NCI-H446 (cell line): Measurements from ENCODE around the gene ZFP64.
"Not testable (repeated sequence)": the region's sequence is repeated elsewhere in the genome, so short reads cannot be mapped to it uniquely, and the experiment has no call there.

Experiments used
- DNase-seq, 2 experiments: peaks; one replicate each; lab custom pipeline; 2025; lab: John Stamatoyannopoulos, UW

Gene ZFP64

GRCh38 chr20:52201395-52201794, 9.8 kb upstream of the ZFP64 start:
- DNase-seq, result no peak

GRCh38 chr20:52200870-52201269, 9.3 kb upstream of the ZFP64 start:
- no peak for DNase-seq

- no peak for DNase-seq
Measured at GRCh38 chr20:52196845-52197244, 5.3 kb upstream of the ZFP64 start.

- DNase-seq, result no peak
Measured at GRCh38 chr20:52193886-52194545, 2.4 kb upstream of the ZFP64 start.

- peak in 1 of 2 experiments; percentile 8 for DNase-seq
Measured at GRCh38 chr20:52193133-52193532, 1.6 kb upstream of the ZFP64 start.

- not testable (repeated sequence) for DNase-seq
Measured at GRCh38 chr20:52192719-52193007, 1.1 kb upstream of the ZFP64 start.

GRCh38 chr20:52191916-52192718, 538 bp upstream of the ZFP64 start:
- peak in 1 of 2 experiments; percentile 43 for DNase-seq

- peak; percentile 17 to 24 for DNase-seq
Measured at GRCh38 chr20:52190437-52191131, 995 bp downstream of the ZFP64 start.

- no peak for DNase-seq
Measured at GRCh38 chr20:52181766-52182165, 9.8 kb downstream of the ZFP64 start.

GRCh38 chr20:52180180-52180840, 11.3 kb downstream of the ZFP64 start:
- no peak for DNase-seq

- DNase-seq, result no peak
Measured at GRCh38 chr20:52179331-52180179, 12.0 kb downstream of the ZFP64 start.

- no peak for DNase-seq
Measured at GRCh38 chr20:52178691-52179090, 12.9 kb downstream of the ZFP64 start.

GRCh38 chr20:52175840-52176239, 15.7 kb downstream of the ZFP64 start:
- no peak for DNase-seq

- no peak for DNase-seq
Measured at GRCh38 chr20:52172392-52173047, 19.1 kb downstream of the ZFP64 start.

- no peak for DNase-seq
Measured at GRCh38 chr20:52171025-52171424, 20.6 kb downstream of the ZFP64 start.

- DNase-seq, result no peak
Measured at GRCh38 chr20:52168116-52168515, 23.5 kb downstream of the ZFP64 start.

- no peak for DNase-seq
Measured at GRCh38 chr20:52167232-52167840, 24.2 kb downstream of the ZFP64 start.

GRCh38 chr20:52166150-52166549, 25.4 kb downstream of the ZFP64 start:
- no peak for DNase-seq

- no peak for DNase-seq
Measured at GRCh38 chr20:52160621-52161204, 30.9 kb downstream of the ZFP64 start.

GRCh38 chr20:52160049-52160570, 31.5 kb downstream of the ZFP64 start:
- DNase-seq, result no peak
